Muscle layer of colon (tissue), 2 donors: ENCODE data around the gene ADGRD1.

Source experiments
- H3K27ac ChIP-seq: one replicate; pipeline ENCODE4 v1.7.0; 2013; ENCODE audit warnings: low read depth, mild to moderate bottlenecking, low read length, moderate library complexity
- H3K27me3 ChIP-seq, 2 donors: one replicate each; pipeline ENCODE4 v1.7.0; 2013; ENCODE audit warnings: low read length in 2 of 2, mild to moderate bottlenecking in 2 of 2; ENCODE audit not compliant: insufficient read depth in 2 of 2, control insufficient read depth in 1 of 2
- H3K36me3 ChIP-seq: one replicate; pipeline ENCODE4 v1.7.0; 2013; ENCODE audit warnings: mild to moderate bottlenecking, low read length; ENCODE audit not compliant: insufficient read depth
- H3K4me1 ChIP-seq: one replicate; pipeline ENCODE4 v1.7.0; 2013; ENCODE audit warnings: mild to moderate bottlenecking, low read length; ENCODE audit not compliant: insufficient read depth
- H3K4me3 ChIP-seq, 2 donors: one replicate each; pipeline ENCODE4 v1.7.0; 2013; ENCODE audit warnings: low read length in 2 of 2, low read depth in 1 of 2, mild to moderate bottlenecking in 1 of 2, moderate library complexity in 1 of 2
- H3K9ac ChIP-seq: one replicate; pipeline ENCODE4 v1.7.0; 2013; ENCODE audit warnings: low read length
- H3K9me3 ChIP-seq: one replicate; pipeline ENCODE4 v1.7.0; 2013; ENCODE audit warnings: mild to moderate bottlenecking, low read length
- donor health status: abdominal sarcoma.
- donor health status: Adenocarcinoma of cecum.

ADGRD1 gene

DNA sequence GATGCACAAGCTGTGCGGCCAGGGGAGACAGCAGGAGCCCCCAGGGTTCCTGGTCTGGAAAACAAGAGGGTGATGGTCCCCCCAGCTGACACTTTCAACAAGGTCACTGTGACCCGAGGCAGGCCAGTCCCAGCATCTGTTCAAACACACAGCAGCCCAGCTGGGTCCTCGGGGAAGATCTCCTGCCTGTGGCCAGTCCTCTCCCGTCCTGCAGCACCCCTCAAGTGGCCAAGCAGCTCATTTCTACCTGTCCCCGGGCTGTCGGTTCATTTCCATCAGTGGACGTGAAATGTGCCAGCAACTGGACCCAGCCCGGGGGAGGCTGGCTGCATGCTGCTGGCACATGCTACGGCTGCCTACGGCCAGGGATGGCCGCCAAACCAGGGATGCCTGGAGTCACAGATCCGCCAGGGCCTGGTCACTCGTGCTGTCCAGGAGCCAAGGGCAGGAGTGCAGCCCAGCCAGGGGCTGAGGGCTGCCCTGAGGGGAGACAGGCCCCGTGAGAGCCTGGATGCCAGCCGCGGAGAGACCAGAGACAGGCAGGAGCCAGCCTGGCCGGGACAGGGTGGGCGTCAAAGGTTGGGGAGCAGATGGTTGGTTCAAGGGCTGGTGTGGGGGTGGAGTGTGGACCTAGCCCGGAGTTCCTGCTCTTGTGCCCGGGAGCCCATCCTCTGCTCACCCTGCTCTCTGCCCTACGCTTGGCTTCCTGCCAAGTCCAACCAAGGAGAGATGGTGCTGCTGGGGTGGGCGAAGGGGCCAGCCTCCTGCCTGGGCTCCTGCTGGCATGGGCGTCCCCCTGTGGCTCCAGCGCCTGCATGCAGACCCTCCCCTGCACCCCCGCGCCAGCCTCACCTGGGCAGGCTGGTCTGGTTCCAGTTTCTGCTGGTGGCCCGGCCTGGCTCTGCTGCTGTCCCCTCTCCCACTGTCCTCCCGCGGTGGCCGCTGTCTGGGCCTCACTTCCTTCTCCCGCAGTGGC, 143.8 kb downstream of the ADGRD1 start:
- Histone ChIP-seq H3K27ac (no peak overlapping the region), H3K27me3 (no peaks in the 10 kb centered on the region)

DNA sequence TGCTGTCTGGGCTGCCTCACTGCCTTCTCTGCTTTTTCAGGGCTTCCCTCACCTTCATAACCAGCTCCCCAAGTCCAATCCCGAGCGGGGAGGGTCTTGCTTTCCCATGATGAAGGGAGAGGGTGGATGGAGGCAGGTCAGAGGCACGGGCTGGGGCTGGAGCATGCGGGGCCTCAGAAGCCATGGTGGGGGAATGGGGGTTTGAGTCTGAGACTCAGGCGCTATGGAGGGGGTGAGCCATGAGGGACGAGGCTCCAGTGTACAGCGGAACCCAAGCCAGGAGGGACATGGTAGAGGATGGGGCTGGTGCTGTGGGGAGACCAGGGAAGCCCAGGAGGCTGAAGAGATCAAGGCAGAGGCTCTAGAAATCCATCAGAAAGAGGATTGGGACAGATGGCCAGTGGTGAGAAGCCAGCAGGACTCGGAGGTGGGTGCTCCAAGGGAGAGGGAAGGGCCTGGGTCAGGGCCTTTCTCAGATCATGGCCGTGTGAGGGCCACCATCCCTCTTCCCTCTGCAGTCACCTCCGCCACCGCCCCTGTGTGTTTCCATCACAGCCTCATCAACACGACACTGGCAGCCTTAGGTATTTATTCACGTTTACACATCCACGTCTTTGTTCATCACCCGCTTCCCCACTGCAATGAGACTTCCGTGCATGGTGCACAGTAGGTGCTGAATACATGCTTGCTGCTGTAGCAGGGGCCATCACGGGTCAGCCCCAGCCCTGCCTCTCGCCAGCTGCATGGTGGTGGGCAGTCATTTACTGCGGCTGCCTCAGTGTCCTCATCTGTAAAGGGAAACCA, 144.7 kb downstream of the ADGRD1 start:
- Histone ChIP-seq H3K9me3 (no peaks in the 10 kb centered on the region), H3K9ac (no peak overlapping the region)

More for the DNA sequence above, 143.8 kb downstream of the ADGRD1 start:
- Histone ChIP-seq H3K9me3 (no peaks in the 10 kb centered on the region), H3K4me3 (no peak overlapping the region), H3K4me1 (peaks cover 8% of the 10 kb centered on the region), H3K36me3 (no peaks in the 10 kb centered on the region), H3K9ac (no peak overlapping the region)

DNA sequence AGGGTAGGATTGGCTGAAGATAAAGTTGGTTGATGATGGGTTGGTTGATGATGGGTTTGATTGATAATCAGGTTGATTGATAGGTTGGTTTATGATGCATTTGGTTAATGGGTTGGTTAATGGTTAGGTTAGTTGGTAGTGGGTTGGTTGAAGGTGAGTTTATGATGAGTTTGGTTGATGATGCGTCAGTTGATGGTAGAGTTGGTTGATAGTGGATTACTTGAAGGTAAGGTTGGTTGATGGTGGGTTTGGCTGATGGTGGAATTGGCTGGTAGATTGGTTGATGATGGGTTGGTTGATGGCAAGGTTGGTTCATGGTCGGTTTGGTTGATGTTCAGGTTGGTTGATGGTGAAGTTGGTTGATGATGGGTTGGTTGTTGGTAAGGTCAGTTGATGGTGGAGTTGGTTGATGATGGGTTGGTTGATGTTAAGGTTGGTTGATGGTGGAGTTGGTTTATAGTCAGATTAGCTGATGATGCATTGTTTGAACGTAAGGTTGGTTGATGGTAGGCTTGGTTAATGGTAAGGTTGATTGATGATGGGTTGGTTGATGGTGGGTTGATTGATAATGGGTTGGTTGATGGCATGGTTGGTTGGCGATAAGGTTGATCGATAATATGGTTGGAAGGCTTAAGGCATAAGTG, 146.4 kb downstream of the ADGRD1 start:
- peaks cover 13% of the 10 kb centered on the region for H3K4me1 ChIP-seq
- H3K4me3 ChIP-seq = no peak overlapping the region
- no peak overlapping the region for H3K27ac ChIP-seq
- H3K36me3 ChIP-seq = no peaks in the 10 kb centered on the region
- H3K9me3 ChIP-seq = no peaks in the 10 kb centered on the region
- no peaks in the 10 kb centered on the region for H3K27me3 ChIP-seq
- H3K9ac ChIP-seq = no peak overlapping the region

More for the DNA sequence above, 144.7 kb downstream of the ADGRD1 start:
- no peak overlapping the region for H3K4me3 ChIP-seq
- no peak overlapping the region for H3K27ac ChIP-seq
- no peaks in the 10 kb centered on the region for H3K36me3 ChIP-seq
- peaks cover 8% of the 10 kb centered on the region for H3K4me1 ChIP-seq
- H3K27me3 ChIP-seq = no peaks in the 10 kb centered on the region

DNA sequence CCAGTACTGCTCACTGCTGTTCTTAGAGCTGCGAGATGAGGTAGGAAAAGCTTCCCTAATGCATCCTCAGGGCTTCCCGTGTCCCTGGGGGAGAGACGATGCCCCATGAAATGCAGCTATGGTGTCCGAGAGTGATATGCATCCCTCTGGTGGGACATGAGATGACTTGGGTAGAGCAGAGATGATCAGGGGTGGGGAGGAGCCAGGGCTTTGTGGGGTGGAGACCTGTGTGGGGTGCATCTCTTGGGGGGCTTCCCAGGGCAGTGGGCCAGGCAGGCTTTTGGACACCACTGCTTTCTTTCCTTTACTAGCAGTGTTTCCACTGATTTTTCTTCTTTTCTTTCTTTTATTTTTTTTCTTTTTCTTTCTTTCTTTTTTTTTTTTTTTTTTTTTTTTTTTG, 147.3 kb downstream of the ADGRD1 start:
- Histone ChIP-seq H3K4me1 (peaks cover 15% of the 10 kb centered on the region), H3K9me3 (no peaks in the 10 kb centered on the region), H3K27ac (no peak overlapping the region), H3K27me3 (no peaks in the 10 kb centered on the region), H3K36me3 (no peaks in the 10 kb centered on the region), H3K9ac (no peak overlapping the region), H3K4me3 (no peak overlapping the region)

DNA sequence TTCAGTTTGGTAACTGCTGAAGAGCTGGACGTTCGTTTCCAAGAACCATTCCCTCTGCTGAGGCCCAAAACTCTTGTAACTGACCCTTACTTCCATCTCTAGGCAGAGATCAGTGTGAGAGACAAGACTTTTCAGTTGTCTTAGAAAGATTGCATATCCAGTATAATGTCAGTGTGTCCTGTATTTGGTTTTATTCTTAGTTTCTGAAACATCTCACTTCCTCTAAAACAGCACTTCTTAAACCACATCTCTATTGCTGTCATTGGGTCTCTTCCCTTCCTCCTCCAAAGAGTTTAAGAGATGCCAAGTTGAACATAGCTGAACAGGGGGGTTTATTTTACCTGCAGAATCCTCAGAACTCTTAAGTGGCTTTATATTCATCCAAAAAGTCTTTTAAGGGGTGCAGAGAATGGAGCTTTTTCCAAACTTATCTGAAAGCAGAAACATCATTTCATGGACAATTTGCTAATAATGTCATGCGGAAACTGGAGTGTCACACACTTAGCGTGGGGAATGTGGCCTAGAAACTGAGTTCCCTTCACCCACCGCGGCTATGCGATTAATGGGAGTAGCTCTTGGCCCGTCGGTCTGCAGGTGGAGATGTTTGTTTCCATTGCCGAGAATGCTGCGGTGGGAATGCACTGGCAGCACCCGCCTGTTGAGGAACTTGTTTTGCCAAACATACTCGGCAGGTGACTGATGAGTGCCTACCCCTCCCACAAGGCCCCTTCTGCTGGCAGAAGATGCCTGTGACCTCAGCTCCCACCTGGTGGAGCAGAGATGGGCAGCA, 148.2 kb downstream of the ADGRD1 start:
- H3K27me3 ChIP-seq = no peaks in the 10 kb centered on the region
- no peak overlapping the region for H3K27ac ChIP-seq
- H3K9ac ChIP-seq = no peak overlapping the region
- H3K9me3 ChIP-seq = no peaks in the 10 kb centered on the region
- no peak overlapping the region for H3K4me3 ChIP-seq
- H3K36me3 ChIP-seq = peaks cover 4% of the 10 kb centered on the region
- peaks cover 15% of the 10 kb centered on the region for H3K4me1 ChIP-seq

DNA sequence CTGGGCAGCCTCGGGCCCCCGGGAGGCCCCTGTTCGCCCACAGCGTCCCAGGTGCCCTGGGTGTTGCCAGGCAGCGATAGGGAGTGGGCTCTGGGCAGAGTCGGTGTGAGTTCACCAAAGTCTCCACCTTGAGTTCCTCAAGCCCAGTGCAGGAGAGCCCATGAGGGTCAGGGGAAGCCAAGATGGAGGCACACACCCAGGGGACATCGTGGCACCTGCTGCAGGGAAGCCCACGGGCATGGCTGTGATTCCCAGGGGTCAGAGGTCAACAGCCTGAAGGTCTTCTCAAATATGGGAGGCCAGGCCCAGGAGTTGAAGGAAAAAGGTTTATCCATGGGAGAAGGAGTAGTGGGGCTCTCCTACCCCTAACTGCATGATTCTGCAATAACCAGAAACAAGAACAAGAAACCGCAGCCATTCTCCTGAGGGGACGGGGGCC, 148.8 kb downstream of the ADGRD1 start:
- no peak overlapping the region for H3K27ac ChIP-seq
- H3K27me3 ChIP-seq = no peaks in the 10 kb centered on the region
- no peak overlapping the region for H3K4me3 ChIP-seq
- peaks cover 9% of the 10 kb centered on the region for H3K4me1 ChIP-seq
- H3K9me3 ChIP-seq = no peaks in the 10 kb centered on the region
- H3K36me3 ChIP-seq = peaks cover 4% of the 10 kb centered on the region
- no peak overlapping the region for H3K9ac ChIP-seq

DNA sequence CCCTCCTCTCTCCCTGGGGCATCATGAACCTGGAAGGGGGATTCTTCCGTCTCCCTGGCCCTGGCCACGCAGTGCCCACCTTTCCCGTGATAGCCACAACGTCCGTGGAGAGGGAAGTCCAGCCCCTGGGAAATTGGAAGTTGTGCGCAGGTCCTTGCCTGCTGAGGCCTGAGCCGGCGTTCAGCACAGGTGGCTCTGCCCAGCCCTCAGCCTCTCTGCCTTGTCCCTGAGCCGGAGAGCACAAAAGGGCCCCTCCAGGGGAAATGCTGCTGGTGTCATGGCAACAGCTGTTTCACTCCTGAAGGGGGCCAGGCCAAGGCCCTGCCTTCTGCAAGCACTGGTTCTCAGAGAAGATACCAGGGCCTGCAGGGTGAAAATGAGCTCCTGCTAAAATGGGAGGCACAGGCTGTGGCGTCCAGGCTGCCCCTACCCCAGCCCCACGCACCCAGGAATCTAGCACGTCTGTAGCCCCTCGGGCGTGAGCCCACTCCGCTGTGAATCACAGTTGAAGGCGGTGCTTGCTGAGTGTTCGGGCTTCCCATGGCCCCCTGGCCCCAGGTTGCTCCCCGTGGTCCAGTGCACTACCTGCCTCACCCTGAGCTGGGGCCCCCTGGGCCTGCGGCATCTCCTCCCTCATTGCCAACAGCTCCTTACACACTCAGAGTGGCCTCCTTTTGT, 149.4 kb downstream of the ADGRD1 start:
- H3K9me3 ChIP-seq = no peaks in the 10 kb centered on the region
- no peaks in the 10 kb centered on the region for H3K27me3 ChIP-seq
- H3K4me1 ChIP-seq = peaks cover 7% of the 10 kb centered on the region
- no peak overlapping the region for H3K4me3 ChIP-seq
- H3K27ac ChIP-seq = no peak overlapping the region
- H3K9ac ChIP-seq = no peak overlapping the region
- H3K36me3 ChIP-seq = peaks cover 4% of the 10 kb centered on the region

DNA sequence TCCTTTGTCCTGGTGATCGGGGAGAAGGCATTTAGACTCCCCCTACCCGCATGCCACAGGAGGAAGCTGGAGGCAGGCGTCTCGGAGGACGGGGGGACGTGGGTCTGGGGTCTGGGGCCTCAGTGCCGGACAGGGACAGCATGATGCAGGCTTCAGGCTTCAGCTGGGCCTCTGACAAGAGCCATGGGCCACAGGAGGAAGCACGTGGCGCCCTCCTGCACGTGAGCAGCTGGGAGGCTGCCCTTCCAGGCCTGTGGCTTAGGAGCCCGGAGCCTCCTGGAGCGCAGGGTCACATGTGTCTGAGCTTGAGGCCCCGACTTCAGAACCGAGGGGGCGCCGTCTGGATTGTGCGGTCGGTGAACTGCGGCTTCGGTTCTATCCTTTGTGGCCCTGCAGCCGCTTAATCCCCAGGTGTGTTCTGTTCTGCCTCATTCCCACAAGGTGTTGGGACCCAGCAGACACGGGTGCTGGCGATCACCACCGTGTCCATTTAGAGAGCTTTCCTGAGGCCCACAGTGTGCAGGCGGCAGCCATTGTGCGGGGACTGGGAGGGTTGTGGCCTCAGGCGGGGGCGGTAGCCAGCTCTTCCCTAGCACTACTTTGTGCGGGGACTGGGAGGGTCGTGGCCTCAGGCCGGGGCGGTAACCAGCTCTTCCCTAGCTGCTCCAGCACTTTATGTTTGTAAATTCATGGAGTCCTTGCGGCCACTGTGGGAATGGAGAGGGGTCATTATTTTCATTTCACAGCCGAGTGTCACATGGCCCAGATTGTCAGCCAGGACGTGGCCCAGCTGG, 150.2 kb downstream of the ADGRD1 start:
- no peaks in the 10 kb centered on the region for H3K27me3 ChIP-seq
- no peaks in the 10 kb centered on the region for H3K9me3 ChIP-seq
- no peak overlapping the region for H3K27ac ChIP-seq

DNA sequence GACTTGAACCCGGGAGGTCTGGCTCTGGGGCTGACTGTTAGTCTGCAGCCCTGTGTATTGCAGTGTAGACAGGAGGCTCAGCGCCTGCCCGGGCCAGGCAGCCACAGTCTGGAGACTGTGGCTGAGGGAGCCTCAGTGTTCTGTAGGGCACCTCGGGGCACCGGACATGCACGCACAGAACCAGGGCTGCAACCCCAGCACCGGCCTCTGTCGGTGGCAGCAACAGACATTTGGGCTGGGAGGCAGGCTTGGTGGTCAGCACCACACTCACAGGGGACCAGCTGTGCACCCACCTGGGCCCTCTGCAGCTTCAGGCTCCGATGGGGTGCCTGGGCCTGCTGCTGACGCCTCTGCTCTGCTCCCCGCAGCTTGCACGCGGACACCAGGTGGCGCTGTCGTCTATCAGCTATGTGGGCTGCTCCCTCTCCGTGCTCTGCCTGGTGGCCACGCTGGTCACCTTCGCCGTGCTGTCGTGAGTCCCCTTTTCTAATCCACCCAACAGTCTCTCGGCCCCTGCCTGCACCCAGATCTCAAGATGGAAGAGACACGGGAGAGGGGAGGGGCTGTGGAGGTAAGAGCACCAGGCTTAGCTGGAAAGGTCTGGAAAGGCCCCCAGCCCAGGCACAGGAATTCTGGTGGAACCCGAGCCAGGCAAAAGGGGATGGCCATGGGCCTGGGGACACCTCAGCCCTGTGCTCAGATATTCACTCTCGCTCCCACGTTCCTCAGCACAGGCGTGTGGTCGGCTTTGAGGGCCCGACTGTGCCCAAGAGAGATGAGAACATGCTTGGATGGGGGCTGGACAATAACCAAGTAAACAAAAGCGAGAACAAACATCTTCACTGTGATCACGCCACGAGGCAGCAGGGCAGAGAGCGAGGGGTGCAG, 151.0 kb downstream of the ADGRD1 start:
- H3K27ac ChIP-seq = no peak overlapping the region
- no peak overlapping the region for H3K4me3 ChIP-seq
- H3K9me3 ChIP-seq = no peaks in the 10 kb centered on the region
- peaks cover 7% of the 10 kb centered on the region for H3K4me1 ChIP-seq
- no peak overlapping the region for H3K9ac ChIP-seq
- H3K27me3 ChIP-seq = no peaks in the 10 kb centered on the region
- H3K36me3 ChIP-seq = peaks cover 4% of the 10 kb centered on the region

More for the DNA sequence above, 150.2 kb downstream of the ADGRD1 start:
- H3K4me3 ChIP-seq = no peak overlapping the region
- H3K4me1 ChIP-seq = peaks cover 7% of the 10 kb centered on the region
- no peak overlapping the region for H3K9ac ChIP-seq
- peaks cover 4% of the 10 kb centered on the region for H3K36me3 ChIP-seq
